SK-N-MC (cell line): ENCODE data around the gene MET.
"Not testable (repeated sequence)": the region's sequence is repeated elsewhere in the genome, so short reads cannot be mapped to it uniquely, and the experiment has no call there.

Experiments
- DNase-seq: peaks from one replicate; pipeline ENCODE4 v3.0.0-alpha.2; 2011; ENCODE audit warnings: low read depth, low spot score
- H3K27ac ChIP-seq: fragments of 200-600 bp; sonication (generic); 2 replicates; pipeline ENCODE4 v1.5.1; 2016; ENCODE audit warnings: mixed run types
- H3K36me3 ChIP-seq: fragments of 200-600 bp; sonication (generic); 2 replicates; pipeline ENCODE4 v1.6.1; 2017; ENCODE audit warnings: antibody characterized with exemption, low read length, mixed read lengths; ENCODE audit not compliant: insufficient read depth
- H3K4me3 ChIP-seq: fragments of 200-600 bp; sonication (generic); 2 replicates; pipeline ENCODE4 v1.5.1; 2016
- H3K9ac ChIP-seq: fragments of 200-600 bp; sonication (generic); 2 replicates; pipeline ENCODE4 v1.8.0; 2017; ENCODE audit warnings: mixed run types, mixed read lengths; ENCODE audit not compliant: insufficient read length
- H3K9me3 ChIP-seq: fragments of 200-600 bp; sonication (generic); 2 replicates; pipeline ENCODE4 v1.6.1; 2017; ENCODE audit warnings: low read depth, mild to moderate bottlenecking, antibody characterized with exemption, low read length, moderate library complexity, mixed read lengths
- EZH2 ChIP-seq: fragments of 200-600 bp; sonication (generic); IDR thresholded peaks from one replicate; pipeline ENCODE4 v1.6.1; 2017; ENCODE audit warnings: antibody characterized with exemption
- FOXP2 ChIP-seq: optimal IDR thresholded peaks from 2 replicates; pipeline ENCODE3; 2011; ENCODE audit warnings: mild to moderate bottlenecking, moderate library complexity; ENCODE audit not compliant: insufficient read depth; ENCODE audit errors: extremely low read length, control extremely low read depth
- POLR2AphosphoS5 ChIP-seq: IDR thresholded peaks from 2 replicates; pipeline ENCODE4 v1.6.1; 2012; ENCODE audit warnings: mild to moderate bottlenecking, low read depth, low read length, borderline replicate concordance

Gene MET

GRCh38 chr7:116740755-116741462 lies 68.9 kb downstream of the MET start:
- H3K36me3 ChIP-seq: no peaks in the 10 kb centered on the region
- no peaks in the 10 kb centered on the region for H3K9me3 ChIP-seq
- TF ChIP-seq FOXP2: no peak
- TF ChIP-seq EZH2: no peak
- TF ChIP-seq POLR2AphosphoS5: no peak
- no peak for DNase-seq
- no peak overlapping the region for H3K4me3 ChIP-seq
- no peak overlapping the region for H3K27ac ChIP-seq
- H3K9ac ChIP-seq: no peak overlapping the region

- Histone ChIP-seq H3K36me3 (no peaks in the 10 kb centered on the region), H3K27ac (no peak overlapping the region), H3K9ac (no peak overlapping the region)
Observed at GRCh38 chr7:116741625-116742316, 69.8 kb downstream of the MET start.

GRCh38 chr7:116742641-116743040 lies 70.6 kb downstream of the MET start:
- no peak overlapping the region for H3K4me3 ChIP-seq
- H3K36me3 ChIP-seq: no peaks in the 10 kb centered on the region
- no peak overlapping the region for H3K9ac ChIP-seq
- TF ChIP-seq FOXP2 (no peak), EZH2 (no peak), POLR2AphosphoS5 (no peak)
- H3K27ac ChIP-seq: no peak overlapping the region
- no peaks in the 10 kb centered on the region for H3K9me3 ChIP-seq
- DNase-seq: no peak

More at GRCh38 chr7:116741625-116742316, 69.8 kb downstream of the MET start:
- Histone ChIP-seq H3K9me3 (no peaks in the 10 kb centered on the region), H3K4me3 (no peak overlapping the region)
- DNase-seq: no peak
- TF ChIP-seq EZH2: no peak
- no peak for TF ChIP-seq FOXP2
- TF ChIP-seq POLR2AphosphoS5: no peak

- not testable (repeated sequence) for DNase-seq, H3K4me3 ChIP-seq, H3K9ac ChIP-seq, H3K36me3 ChIP-seq, H3K27ac ChIP-seq, H3K9me3 ChIP-seq
Observed at GRCh38 chr7:116743835-116744234, 71.8 kb downstream of the MET start.

GRCh38 chr7:116746388-116746787 lies 74.4 kb downstream of the MET start:
- not testable (repeated sequence) for H3K36me3 ChIP-seq, H3K9ac ChIP-seq, H3K9me3 ChIP-seq, H3K27ac ChIP-seq, DNase-seq, H3K4me3 ChIP-seq

GRCh38 chr7:116751070-116751469 lies 79.1 kb downstream of the MET start:
- H3K27ac ChIP-seq, DNase-seq, H3K36me3 ChIP-seq, H3K9me3 ChIP-seq, H3K9ac ChIP-seq, H3K4me3 ChIP-seq: not testable (repeated sequence)

GRCh38 chr7:116752305-116753074 lies 80.5 kb downstream of the MET start:
- Histone ChIP-seq H3K27ac (no peak overlapping the region), H3K9me3 (no peaks in the 10 kb centered on the region), H3K9ac (no peak overlapping the region), H3K36me3 (no peaks in the 10 kb centered on the region), H3K4me3 (no peak overlapping the region)
- TF ChIP-seq FOXP2 (no peak), EZH2 (no peak), POLR2AphosphoS5 (no peak)
- no peak for DNase-seq

GRCh38 chr7:116753130-116753529 lies 81.1 kb downstream of the MET start:
- no peaks in the 10 kb centered on the region for H3K36me3 ChIP-seq
- H3K4me3 ChIP-seq: no peak overlapping the region
- no peak overlapping the region for H3K27ac ChIP-seq
- no peak for TF ChIP-seq EZH2
- no peak for DNase-seq
- no peak overlapping the region for H3K9ac ChIP-seq
- H3K9me3 ChIP-seq: no peaks in the 10 kb centered on the region

- DNase-seq: no peak
- no peaks in the 10 kb centered on the region; the same call in 1 of the 2 replicates for H3K36me3 ChIP-seq
- no peak overlapping the region for H3K27ac ChIP-seq
- TF ChIP-seq EZH2 (no peak), POLR2AphosphoS5 (no peak), FOXP2 (no peak)
- H3K9me3 ChIP-seq: no peaks in the 10 kb centered on the region
- no peak overlapping the region for H3K9ac ChIP-seq
- H3K4me3 ChIP-seq: no peak overlapping the region
Observed at GRCh38 chr7:116754186-116754585, 82.2 kb downstream of the MET start.
